Stomach (tissue), 9 donors: Measurements from ENCODE around the gene HECW1. TPM values are rescaled to one million over a fixed set of nuclear protein-coding genes. Genes with fewer than 3 reads are reported as not detected.

Experiments used
- DNase-seq, 2 donors: peaks; one replicate each; pipeline versions ENCODE4 v3.0.0 to v3.0.0-alpha.2; 2013 to 2019
- H3K27ac ChIP-seq, 5 donors: fragments of 200-600 bp in 4 of 5; sonication (generic) in 4 of 5; one replicate each; pipeline ENCODE4 v1.5.1; 2013 to 2019; ENCODE audit warnings: mild to moderate bottlenecking in 1 of 5, moderate library complexity in 1 of 5
- H3K27me3 ChIP-seq, 3 donors: fragments of 200-600 bp; sonication (generic); one replicate each; pipeline ENCODE4 v1.5.1; 2017 to 2019; ENCODE audit warnings: mixed run types in 1 of 3
- H3K36me3 ChIP-seq, 4 donors: fragments of 200-600 bp; sonication (generic); 1 replicate in 3 of 4; 2 replicates in 1 of 4; pipeline ENCODE4 v1.5.1; 2016 to 2019
- H3K4me1 ChIP-seq, 4 donors: fragments of 200-600 bp; sonication (generic); one replicate each; pipeline ENCODE4 v1.5.1; 2016 to 2019
- H3K4me3 ChIP-seq, 4 donors: fragments of 200-600 bp; sonication (generic) in 3 of 4; one replicate each; pipeline ENCODE4 v1.5.1; 2016 to 2019; ENCODE audit warnings: mild to moderate bottlenecking in 1 of 4
- H3K9me3 ChIP-seq, 4 donors: fragments of 200-600 bp; sonication (generic); one replicate each; pipeline ENCODE4 v1.5.1; 2016 to 2019
- EP300 ChIP-seq: sonication (generic); formaldehyde crosslinking; IDR thresholded peaks from one replicate; pipeline ENCODE4 v1.6.1; 2017; ENCODE audit warnings: antibody characterized with exemption
- POLR2A ChIP-seq, 4 donors: fragments of 450-650 bp; IDR thresholded peaks; one replicate each; pipeline ENCODE4 v1.6.1; 2016; ENCODE audit warnings: antibody characterized with exemption in 4 of 4, control low read depth in 2 of 4, mild to moderate bottlenecking in 1 of 4, moderate library complexity in 1 of 4
- POLR2AphosphoS5 ChIP-seq, 3 donors: sonication (generic); formaldehyde crosslinking; IDR thresholded peaks; one replicate each; pipeline ENCODE4 v1.6.1; 2016; ENCODE audit warnings: antibody characterized with exemption in 3 of 3
- WGBS, 5 donors: extraction: QIAGEN DNeasy Blood & Tissue Kit in 3 of 5; methylation state at CpG; one replicate each; pipeline versions ENCODE4 v1.1.5 to v1.1.7; 2013 to 2018; 5-methylcytosine and 5-hydroxymethylcytosine counted together
- intact Hi-C: fragments of 100-400 bp; cut with DNase I; formaldehyde crosslinking; loops from one replicate; pipeline ENCODE4 v1.15.1; 2023; ENCODE audit warnings: low total_unique reads
- polyA plus RNA-seq, 3 donors: library from polyadenylated mRNA; stranded (reverse); fragments of 200-250 nt; gene quantifications; one replicate each; pipeline ENCODE4 v1.2.3, GENCODE V29; 2013
- total RNA-seq, 5 donors: library from RNA; depleted of rRNA; stranded (reverse); fragments of >200 nt; gene quantifications; one replicate each; pipeline versions ENCODE4 v1.1.0 to v1.2.3, GENCODE V29; 2014 to 2016
- TF ChIP-seq, protein P1 (sequence below), 7 experiments: fragments of 450-650 bp in 4 of 7; fragments of 200-600 bp in 3 of 7; sonication (generic) in 3 of 7; IDR thresholded peaks; one replicate each; pipeline ENCODE4 v1.5.1; 2016 to 2019; ENCODE audit warnings: antibody characterized with exemption in 7 of 7, control low read depth in 2 of 7, mild to moderate bottlenecking in 1 of 7
- donor health status: healthy with polysubstance abuse.
- donor health status: Bipolar disorder and iron deficiency.
- donor health status: healthy.

The HECW1 gene
- total and polyA plus RNA-seq, 8 donors: 0.29 to 11.1 (median 1.4) TPM; not detected in 1

DNA sequence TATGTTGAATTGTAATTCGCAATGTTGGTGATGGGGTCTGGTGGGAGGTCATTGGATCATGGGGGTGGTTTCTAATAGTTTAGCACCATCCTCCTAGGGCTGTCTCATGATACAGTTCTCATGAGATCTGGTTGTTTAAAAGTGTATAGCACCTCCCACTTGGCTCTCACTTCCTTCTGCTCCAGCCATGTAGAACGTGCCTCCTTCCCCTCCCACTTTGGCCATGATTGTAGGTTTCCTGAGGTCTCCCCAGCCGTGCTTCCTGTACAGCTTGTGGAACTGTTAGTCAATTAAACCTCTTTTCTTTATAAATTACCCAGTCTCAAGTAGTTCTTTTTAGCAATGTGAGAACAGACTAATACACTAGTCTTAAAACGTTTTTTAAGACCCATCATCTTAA, 15.6 kb upstream of the HECW1 start:
- TF ChIP-seq POLR2AphosphoS5 (IDR thresholded peaks at IDR 0.05): no peak
- TF ChIP-seq, protein P1, sequence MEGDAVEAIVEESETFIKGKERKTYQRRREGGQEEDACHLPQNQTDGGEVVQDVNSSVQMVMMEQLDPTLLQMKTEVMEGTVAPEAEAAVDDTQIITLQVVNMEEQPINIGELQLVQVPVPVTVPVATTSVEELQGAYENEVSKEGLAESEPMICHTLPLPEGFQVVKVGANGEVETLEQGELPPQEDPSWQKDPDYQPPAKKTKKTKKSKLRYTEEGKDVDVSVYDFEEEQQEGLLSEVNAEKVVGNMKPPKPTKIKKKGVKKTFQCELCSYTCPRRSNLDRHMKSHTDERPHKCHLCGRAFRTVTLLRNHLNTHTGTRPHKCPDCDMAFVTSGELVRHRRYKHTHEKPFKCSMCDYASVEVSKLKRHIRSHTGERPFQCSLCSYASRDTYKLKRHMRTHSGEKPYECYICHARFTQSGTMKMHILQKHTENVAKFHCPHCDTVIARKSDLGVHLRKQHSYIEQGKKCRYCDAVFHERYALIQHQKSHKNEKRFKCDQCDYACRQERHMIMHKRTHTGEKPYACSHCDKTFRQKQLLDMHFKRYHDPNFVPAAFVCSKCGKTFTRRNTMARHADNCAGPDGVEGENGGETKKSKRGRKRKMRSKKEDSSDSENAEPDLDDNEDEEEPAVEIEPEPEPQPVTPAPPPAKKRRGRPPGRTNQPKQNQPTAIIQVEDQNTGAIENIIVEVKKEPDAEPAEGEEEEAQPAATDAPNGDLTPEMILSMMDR (IDR thresholded peaks at IDR 0.05): no peak
- no peak for TF ChIP-seq POLR2A (IDR thresholded peaks at IDR 0.05)
- TF ChIP-seq EP300: no peak
- no peak overlapping the region for H3K27ac ChIP-seq
- no peaks in the 10 kb centered on the region for H3K4me1 ChIP-seq
- WGBS, 5 donors: 54 to 64% (median 62%) methylated on average over 4 of the region's 4 CpGs
- H3K27me3 ChIP-seq: no peaks in the 10 kb centered on the region
- no peak for DNase-seq
- no peaks in the 10 kb centered on the region for H3K36me3 ChIP-seq
- intact Hi-C loops: no loop called here
- peaks cover 0 to 4% (median 0%) of the 10 kb centered on the region in 4 donors for H3K9me3 ChIP-seq
- no peak overlapping the region for H3K4me3 ChIP-seq

DNA sequence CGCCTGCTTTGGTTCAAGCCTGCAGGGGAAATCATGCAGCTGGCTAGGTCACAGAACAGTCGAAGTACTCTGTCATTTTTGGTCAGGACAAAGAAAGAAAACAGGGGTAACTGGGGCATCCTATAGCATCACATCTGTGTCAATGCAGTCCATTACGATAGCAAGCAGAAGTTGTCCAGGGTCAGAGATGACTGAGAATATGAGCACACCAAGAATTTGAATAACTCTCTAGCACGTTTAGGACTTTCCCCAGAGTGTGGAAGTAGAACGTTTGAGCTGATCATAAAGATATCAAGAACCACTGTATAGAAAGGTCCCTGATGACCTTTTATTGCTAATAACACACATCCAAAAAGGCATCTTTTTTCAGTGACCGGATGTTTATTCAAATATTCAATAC, 12.7 kb upstream of the HECW1 start:
- H3K4me1 ChIP-seq: no peaks in the 10 kb centered on the region
- peaks cover 0 to 4% (median 0%) of the 10 kb centered on the region in 4 donors for H3K9me3 ChIP-seq
- 56 to 63% (median 60%) methylated on average over 6 of the region's 6 CpGs for WGBS, 5 donors
- no peak overlapping the region for H3K27ac ChIP-seq
- no peak for DNase-seq
- no peaks in the 10 kb centered on the region for H3K36me3 ChIP-seq
- no peaks in the 10 kb centered on the region for H3K27me3 ChIP-seq
- TF ChIP-seq POLR2A (IDR thresholded peaks at IDR 0.05) (no peak), EP300 (no peak), POLR2AphosphoS5 (IDR thresholded peaks at IDR 0.05) (no peak)
- TF ChIP-seq, protein P1 (IDR thresholded peaks at IDR 0.05): no peak
- no peak overlapping the region for H3K4me3 ChIP-seq
- intact Hi-C loops: no loop called here

DNA sequence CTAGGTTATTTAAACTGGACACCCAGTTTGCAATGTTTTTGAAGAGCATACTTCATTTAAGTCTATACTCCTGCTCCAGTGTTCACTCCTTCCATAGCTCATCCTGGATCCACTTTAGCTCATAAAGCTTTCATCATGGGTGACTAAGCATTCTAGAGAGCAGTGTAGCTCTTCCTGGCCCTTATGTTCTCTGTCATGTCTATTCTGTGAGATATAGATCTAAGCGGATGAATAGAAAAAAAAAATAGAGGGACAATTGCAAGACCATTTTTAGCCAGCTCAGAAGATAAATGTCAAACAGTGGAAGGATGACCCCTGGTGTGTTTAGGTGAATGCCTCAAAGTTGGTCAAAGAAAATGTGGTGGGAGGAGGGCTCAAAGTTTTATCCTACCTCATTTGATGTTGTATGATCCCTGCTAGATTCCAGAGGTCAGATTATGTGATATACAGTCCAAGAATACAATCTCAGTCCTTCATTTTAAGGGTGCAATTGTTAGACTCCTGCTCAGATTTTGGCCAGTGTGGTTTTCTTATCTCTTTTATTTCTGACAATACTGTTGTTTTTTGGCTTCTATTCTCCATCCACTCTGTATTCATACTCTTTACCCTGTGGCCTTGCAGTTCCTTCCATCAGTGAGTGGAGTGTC, 7.5 kb upstream of the HECW1 start:
- Histone ChIP-seq H3K4me3 (no peak overlapping the region), H3K4me1 (no peaks in the 10 kb centered on the region), H3K9me3 (no peaks in the 10 kb centered on the region), H3K27ac (no peak overlapping the region), H3K27me3 (peaks cover 0 to 16% (median 3%) of the 10 kb centered on the region in 3 donors), H3K36me3 (no peaks in the 10 kb centered on the region)
- intact Hi-C loops: no loop called here
- TF ChIP-seq POLR2AphosphoS5 (IDR thresholded peaks at IDR 0.05) (no peak), EP300 (no peak), POLR2A (IDR thresholded peaks at IDR 0.05) (no peak)
- TF ChIP-seq, protein P1 (IDR thresholded peaks at IDR 0.05): no peak
- no peak for DNase-seq
- 85 to 91% (median 86%) methylated on average over 1 of the region's 1 CpG for WGBS, 5 donors

DNA sequence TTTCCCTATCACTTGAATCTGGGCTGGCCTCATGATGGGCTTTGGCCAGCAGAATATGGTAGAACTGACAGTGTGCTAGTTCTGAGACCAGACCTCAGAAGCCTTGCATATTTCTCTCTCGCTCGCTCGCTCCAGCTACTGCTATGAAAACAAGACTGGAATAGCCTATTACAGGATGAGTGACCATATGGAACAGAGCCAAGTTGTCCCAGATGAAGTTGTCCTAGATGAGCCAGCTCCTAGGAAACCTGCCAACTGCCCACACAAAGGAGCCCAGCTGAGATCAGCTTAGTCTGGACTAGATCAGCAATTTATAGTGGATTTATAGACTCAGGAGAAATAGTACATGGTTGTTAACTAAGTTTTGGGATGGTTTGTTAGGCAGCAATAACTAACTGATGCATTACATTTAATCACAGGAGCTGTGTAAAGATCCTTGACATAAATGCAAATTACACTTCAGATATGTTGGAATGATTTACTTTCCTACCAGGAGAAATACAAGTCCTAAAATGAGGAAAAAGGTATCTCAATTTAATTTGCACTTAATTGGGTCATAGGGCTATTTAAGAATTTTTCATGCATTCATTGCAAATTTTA, 6.8 kb upstream of the HECW1 start:
- H3K36me3 ChIP-seq: no peaks in the 10 kb centered on the region
- H3K27me3 ChIP-seq: peaks cover 0 to 22% (median 9%) of the 10 kb centered on the region in 3 donors
- 74 to 93% (median 87%) methylated on average over 3 of the region's 3 CpGs for WGBS, 5 donors
- no peak for DNase-seq
- no peak overlapping the region for H3K27ac ChIP-seq
- H3K4me3 ChIP-seq: no peak overlapping the region
- intact Hi-C loops: no loop called here
- no peaks in the 10 kb centered on the region for H3K4me1 ChIP-seq
- H3K9me3 ChIP-seq: no peaks in the 10 kb centered on the region
- no peak for TF ChIP-seq POLR2AphosphoS5 (IDR thresholded peaks at IDR 0.05)
- TF ChIP-seq POLR2A (IDR thresholded peaks at IDR 0.05): no peak
- TF ChIP-seq EP300: no peak
- TF ChIP-seq, protein P1 (IDR thresholded peaks at IDR 0.05): no peak
